Neural progenitor cell (in vitro differentiated cells): ENCODE results near the gene TP53BP1.

Experiments used
- EZH2 ChIP-seq: fragments of 200-600 bp; sonication (generic); IDR thresholded peaks from 2 replicates; pipeline ENCODE4 v1.6.1; 2017; ENCODE audit warnings: antibody characterized with exemption, mild to moderate bottlenecking, moderate library complexity
- EZH2phosphoT487 ChIP-seq: fragments of 200-600 bp; sonication (generic); IDR thresholded peaks from 2 replicates; pipeline ENCODE4 v1.6.1; 2017; ENCODE audit warnings: antibody characterized with exemption
- TF ChIP-seq, protein P1 (sequence below): fragments of 200-600 bp; sonication (generic); IDR thresholded peaks from 2 replicates; pipeline ENCODE4 v1.5.1; 2017; ENCODE audit warnings: antibody characterized with exemption, mild to moderate bottlenecking

DNA sequence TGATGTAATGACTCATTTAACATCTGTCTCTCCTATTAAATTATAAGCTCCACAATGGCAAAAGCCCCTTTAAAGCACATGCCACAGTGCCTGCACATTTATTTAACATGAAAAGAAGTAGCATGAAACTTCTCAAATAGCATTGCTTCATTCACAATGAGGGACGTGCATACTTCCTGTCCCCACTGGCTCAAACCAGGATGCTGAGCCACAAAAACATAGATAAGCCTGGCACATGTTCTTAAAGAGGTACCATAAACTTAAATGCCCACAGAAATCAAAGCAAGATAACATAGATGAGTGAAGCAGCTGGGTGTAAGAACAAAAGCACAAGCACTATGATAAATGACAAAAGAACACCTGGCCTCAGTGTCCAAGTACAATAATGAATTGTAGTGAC, 3.8 kb downstream of the TP53BP1 start:
- TF ChIP-seq, protein P1, sequence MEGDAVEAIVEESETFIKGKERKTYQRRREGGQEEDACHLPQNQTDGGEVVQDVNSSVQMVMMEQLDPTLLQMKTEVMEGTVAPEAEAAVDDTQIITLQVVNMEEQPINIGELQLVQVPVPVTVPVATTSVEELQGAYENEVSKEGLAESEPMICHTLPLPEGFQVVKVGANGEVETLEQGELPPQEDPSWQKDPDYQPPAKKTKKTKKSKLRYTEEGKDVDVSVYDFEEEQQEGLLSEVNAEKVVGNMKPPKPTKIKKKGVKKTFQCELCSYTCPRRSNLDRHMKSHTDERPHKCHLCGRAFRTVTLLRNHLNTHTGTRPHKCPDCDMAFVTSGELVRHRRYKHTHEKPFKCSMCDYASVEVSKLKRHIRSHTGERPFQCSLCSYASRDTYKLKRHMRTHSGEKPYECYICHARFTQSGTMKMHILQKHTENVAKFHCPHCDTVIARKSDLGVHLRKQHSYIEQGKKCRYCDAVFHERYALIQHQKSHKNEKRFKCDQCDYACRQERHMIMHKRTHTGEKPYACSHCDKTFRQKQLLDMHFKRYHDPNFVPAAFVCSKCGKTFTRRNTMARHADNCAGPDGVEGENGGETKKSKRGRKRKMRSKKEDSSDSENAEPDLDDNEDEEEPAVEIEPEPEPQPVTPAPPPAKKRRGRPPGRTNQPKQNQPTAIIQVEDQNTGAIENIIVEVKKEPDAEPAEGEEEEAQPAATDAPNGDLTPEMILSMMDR: no peak
- no peak for TF ChIP-seq EZH2
- no peak for TF ChIP-seq EZH2phosphoT487
